IPS-NIHi7 (cell line): ENCODE data around the gene SIRPG.
"Not testable (repeated sequence)": the region's sequence is repeated elsewhere in the genome, so short reads cannot be mapped to it uniquely, and the experiment has no call there.

ENCODE experiments used
- DNase-seq: peaks from one replicate; pipeline ENCODE4 v3.0.0; 2012; ENCODE audit warnings: mixed read lengths; ENCODE audit errors: extremely low spot score

The SIRPG gene

GRCh38 chr20:1657556-1658334 is at the start of gene SIRPG:
Gene SIRPG, minus strand, starts transcription at chr20:1657779. Its CDS starts 65 bp downstream, at chr20:1657714.
- DNase-seq, result no peak

- not testable (repeated sequence) for DNase-seq
Observed at GRCh38 chr20:1706887-1707286, 49.3 kb upstream of the SIRPG start.

- DNase-seq, result no peak
Observed at GRCh38 chr20:1706079-1706478, 48.5 kb upstream of the SIRPG start.

- no peak for DNase-seq
Observed at GRCh38 chr20:1702855-1703254, 45.3 kb upstream of the SIRPG start.

- DNase-seq, result no peak
Observed at GRCh38 chr20:1702328-1702727, 44.7 kb upstream of the SIRPG start.

GRCh38 chr20:1700990-1701389 is 43.4 kb upstream of the SIRPG start:
- DNase-seq, result no peak

- no peak for DNase-seq
Observed at GRCh38 chr20:1697592-1697991, 40.0 kb upstream of the SIRPG start.

- no peak for DNase-seq
Observed at GRCh38 chr20:1696521-1697209, 39.1 kb upstream of the SIRPG start.

- no peak for DNase-seq
Observed at GRCh38 chr20:1694672-1695071, 37.1 kb upstream of the SIRPG start.

- no peak for DNase-seq
Observed at GRCh38 chr20:1693427-1693826, 35.8 kb upstream of the SIRPG start.

GRCh38 chr20:1689721-1690120 is 32.1 kb upstream of the SIRPG start:
- no peak for DNase-seq

- DNase-seq, result no peak
Observed at GRCh38 chr20:1688886-1689538, 31.4 kb upstream of the SIRPG start.

- DNase-seq, result no peak
Observed at GRCh38 chr20:1687053-1687452, 29.5 kb upstream of the SIRPG start.

- no peak for DNase-seq
Observed at GRCh38 chr20:1686151-1686748, 28.7 kb upstream of the SIRPG start.

- DNase-seq, result no peak
Observed at GRCh38 chr20:1685304-1686052, 27.9 kb upstream of the SIRPG start.

- DNase-seq, result no peak
Observed at GRCh38 chr20:1684872-1685271, 27.3 kb upstream of the SIRPG start.

- no peak for DNase-seq
Observed at GRCh38 chr20:1676650-1677049, 19.1 kb upstream of the SIRPG start.

- no peak for DNase-seq
Observed at GRCh38 chr20:1674990-1675780, 17.6 kb upstream of the SIRPG start.

GRCh38 chr20:1674361-1674760 is 16.8 kb upstream of the SIRPG start:
- DNase-seq, result no peak

- no peak for DNase-seq
Observed at GRCh38 chr20:1673424-1673823, 15.8 kb upstream of the SIRPG start.

- no peak for DNase-seq
Observed at GRCh38 chr20:1672728-1673127, 15.1 kb upstream of the SIRPG start.
